ENCODE data around the gene ABCB9. TPM values are rescaled to one million over a fixed set of nuclear protein-coding genes. Genes with fewer than 3 reads are reported as not detected.
A peak's percentile ranks its signal among the peaks of the same experiment; 100 is the strongest.

ABCB9 gene
- total RNA-seq, 4 donors from 2014 or later = 0.40 to 15.3 (median 9.2) TPM

GRCh38 chr12:122895704-122896636, 70.3 kb downstream of the ABCB9 start, which contains the start of gene VPS37B:
Gene VPS37B, minus strand, starts transcription at chr12:122896124. Its CDS starts 62 bp downstream, at chr12:122896062.
- H3K4me1 ChIP-seq = peaks cover 16 to 70% (median 46%) of the 10 kb centered on the region in 4 donors
- peak within 1 kb of the TSS; percentile 78 to 96 (median 88) for H3K4me3 ChIP-seq
- no peaks in the 10 kb centered on the region for H3K9me3 ChIP-seq
- no peaks in the 10 kb centered on the region for H3K36me3 ChIP-seq
- peak; percentile 34 for TF ChIP-seq EP300 (IDR thresholded peaks at IDR 0.05; ENCODE audit: low read depth)
- TF ChIP-seq POLR2A (IDR thresholded peaks at IDR 0.05) = peak; percentile 97
- peak in 1 of 5 experiments; percentile 59 for TF ChIP-seq CTCF (IDR thresholded peaks at IDR 0.05)
- peak; percentile 92 to 99 (median 98) for TF ChIP-seq POLR2AphosphoS5 (IDR thresholded peaks at IDR 0.05)
- H3K27ac ChIP-seq = peak within 1 kb of the TSS; percentile 93 to 98 (median 95)
- WGBS, 2 donors (ENCODE audit: low coverage in 1 of 2) = 5 to 15% methylated on average over 7 to 77 of the region's 81 CpGs
- in situ Hi-C loops (cut with MboI; ENCODE audit: low pct_ligation_motif_present in 1 of 4, low pct_unique_long_range_greater_than_20kb in 1 of 4, low sequenced_read_pairs in 3 of 4) = no loop called here
- intact Hi-C loops (cut with DNase I; ENCODE audit: low total_unique reads) = loop anchor here (5.0 kb wide), 1 partner anchor 239 kb away; no protein-coding TSS in a partner anchor
- no peaks in the 10 kb centered on the region for H3K27me3 ChIP-seq
- peak; percentile 89 for DNase-seq

GRCh38 chr12:122895320-122895703, 71.0 kb downstream of the ABCB9 start:
- intact Hi-C loops (cut with DNase I; ENCODE audit: low total_unique reads) = loop anchor here (5.0 kb wide), 1 partner anchor 238 kb away; no protein-coding TSS in a partner anchor
- no peak for TF ChIP-seq POLR2AphosphoS5 (IDR thresholded peaks at IDR 0.05)
- no peak for TF ChIP-seq POLR2A (IDR thresholded peaks at IDR 0.05)
- TF ChIP-seq CTCF (IDR thresholded peaks at IDR 0.05) = no peak
- no peak for TF ChIP-seq EP300 (IDR thresholded peaks at IDR 0.05; ENCODE audit: low read depth)
- no peaks in the 10 kb centered on the region for H3K27me3 ChIP-seq
- in situ Hi-C loops (cut with MboI; ENCODE audit: low pct_ligation_motif_present in 1 of 4, low pct_unique_long_range_greater_than_20kb in 1 of 4, low sequenced_read_pairs in 3 of 4) = no loop called here
- no peaks in the 10 kb centered on the region for H3K36me3 ChIP-seq
- no peak for DNase-seq
- peak overlapping the region; percentile 93 to 98 (median 95) for H3K27ac ChIP-seq
- peak overlapping the region; percentile 78 to 96 (median 88) for H3K4me3 ChIP-seq
- 7% methylated on average over 9 of the region's 9 CpGs for WGBS, 2 donors (ENCODE audit: low coverage in 1 of 2)
- peaks cover 22 to 75% (median 53%) of the 10 kb centered on the region in 4 donors for H3K4me1 ChIP-seq
- no peaks in the 10 kb centered on the region for H3K9me3 ChIP-seq

- Histone ChIP-seq H3K27ac (peak overlapping the region; percentile 93 to 98 (median 95)), H3K36me3 (no peaks in the 10 kb centered on the region), H3K9me3 (no peaks in the 10 kb centered on the region), H3K4me1 (peaks cover 28 to 76% (median 60%) of the 10 kb centered on the region in 4 donors), H3K27me3 (no peaks in the 10 kb centered on the region), H3K4me3 (peak overlapping the region; percentile 78 to 96 (median 88))
- 20 to 32% methylated on average over 3 to 15 of the region's 15 CpGs for WGBS, 2 donors (ENCODE audit: low coverage in 1 of 2)
- peak; percentile 84 for DNase-seq
- in situ Hi-C loops (cut with MboI; ENCODE audit: low pct_ligation_motif_present in 1 of 4, low pct_unique_long_range_greater_than_20kb in 1 of 4, low sequenced_read_pairs in 3 of 4) = no loop called here
- intact Hi-C loops (cut with DNase I; ENCODE audit: low total_unique reads) = loop anchor here (5.0 kb wide), 1 partner anchor 237 kb away; no protein-coding TSS in a partner anchor
- TF ChIP-seq POLR2AphosphoS5 (IDR thresholded peaks at IDR 0.05) (peak; percentile 10 to 83 (median 52)), EP300 (IDR thresholded peaks at IDR 0.05; ENCODE audit: low read depth) (no peak), POLR2A (IDR thresholded peaks at IDR 0.05) (peak; percentile 37)
Observed at GRCh38 chr12:122894193-122895121, 71.8 kb downstream of the ABCB9 start.
